Measurements from ENCODE around the gene MED7.

DNA sequence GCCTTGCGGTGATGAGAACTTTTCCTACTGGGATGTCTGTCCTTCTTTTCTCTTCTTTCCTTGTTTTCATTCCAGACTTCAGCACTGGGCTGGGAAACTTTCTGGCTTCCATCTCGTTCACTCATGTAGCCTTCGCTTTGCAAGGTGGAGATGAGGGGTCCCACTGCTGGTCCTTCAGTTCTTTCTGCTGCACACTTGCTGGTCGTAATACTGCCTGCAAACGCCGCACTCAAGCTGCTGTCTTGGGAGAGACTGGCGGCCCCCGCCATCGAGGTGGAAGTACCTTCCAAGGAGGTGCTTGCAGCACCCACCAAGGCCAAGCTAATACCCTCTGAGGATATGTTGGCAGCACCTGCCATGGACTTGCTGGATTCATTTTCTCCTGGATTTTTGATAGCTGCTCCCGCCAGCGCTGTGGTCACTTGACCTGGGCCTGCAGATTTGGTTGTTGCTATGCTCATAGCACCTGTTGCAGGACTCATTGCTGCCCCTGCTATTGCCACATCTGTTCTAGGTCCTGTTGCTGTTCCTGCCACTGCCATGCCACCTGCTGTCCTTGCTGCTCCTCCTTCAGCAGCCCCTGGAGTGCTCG, 20.4 kb upstream of the MED7 start:
- no peak for TF ChIP-seq TAF9B (IDR thresholded peaks at IDR 0.05; ENCODE audit: partially characterized antibody)
- no peak for TF ChIP-seq CEBPB (tag; IDR thresholded peaks at IDR 0.05)
- TF ChIP-seq, protein P1, sequence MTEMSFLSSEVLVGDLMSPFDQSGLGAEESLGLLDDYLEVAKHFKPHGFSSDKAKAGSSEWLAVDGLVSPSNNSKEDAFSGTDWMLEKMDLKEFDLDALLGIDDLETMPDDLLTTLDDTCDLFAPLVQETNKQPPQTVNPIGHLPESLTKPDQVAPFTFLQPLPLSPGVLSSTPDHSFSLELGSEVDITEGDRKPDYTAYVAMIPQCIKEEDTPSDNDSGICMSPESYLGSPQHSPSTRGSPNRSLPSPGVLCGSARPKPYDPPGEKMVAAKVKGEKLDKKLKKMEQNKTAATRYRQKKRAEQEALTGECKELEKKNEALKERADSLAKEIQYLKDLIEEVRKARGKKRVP (CRISPR knock-in tag; IDR thresholded peaks at IDR 0.05) = no peak
- TF ChIP-seq, protein P2, sequence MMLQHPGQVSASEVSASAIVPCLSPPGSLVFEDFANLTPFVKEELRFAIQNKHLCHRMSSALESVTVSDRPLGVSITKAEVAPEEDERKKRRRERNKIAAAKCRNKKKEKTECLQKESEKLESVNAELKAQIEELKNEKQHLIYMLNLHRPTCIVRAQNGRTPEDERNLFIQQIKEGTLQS (IDR thresholded peaks at IDR 0.05) = no peak
- TF ChIP-seq, protein P2 (CRISPR knock-in tag; conservative IDR thresholded peaks at IDR 0.05) = no peak
- no peak for TF ChIP-seq ZNF121 (CRISPR knock-in tag; conservative IDR thresholded peaks at IDR 0.05)
- no peak for TF ChIP-seq NR4A1 (CRISPR knock-in tag; IDR thresholded peaks at IDR 0.05)
- TF ChIP-seq NR4A1 (tag; IDR thresholded peaks at IDR 0.05) = no peak
- TF ChIP-seq POLR2AphosphoS5 (IDR thresholded peaks at IDR 0.05; ENCODE audit: control insufficient read depth, insufficient read depth, low read depth, low read length) = no peak
